Testis (tissue), 3 donors: ENCODE results near the gene TSPAN1. TPM values are rescaled to one million over a fixed set of nuclear protein-coding genes. Genes with fewer than 3 reads are reported as not detected.
A peak's percentile ranks its signal among the peaks of the same experiment; 100 is the strongest.

Experiments used
- DNase-seq: peaks from one replicate; pipeline ENCODE4 v3.0.0-alpha.2; 2019
- H3K27ac ChIP-seq, 2 donors: fragments of 200-600 bp; sonication (generic); one replicate each; pipeline ENCODE4 v1.5.1; 2019
- H3K27me3 ChIP-seq: fragments of 200-600 bp; sonication (generic); one replicate; pipeline ENCODE4 v1.5.1; 2019
- H3K36me3 ChIP-seq: fragments of 200-600 bp; sonication (generic); one replicate; pipeline ENCODE4 v1.5.1; 2017; ENCODE audit warnings: low read depth; ENCODE audit errors: missing control alignments
- H3K4me1 ChIP-seq: fragments of 200-600 bp; sonication (generic); one replicate; pipeline ENCODE4 v1.5.1; 2019
- H3K4me3 ChIP-seq, 2 donors: fragments of 200-600 bp; sonication (generic); one replicate each; pipeline ENCODE4 v1.5.1; 2017 to 2019
- H3K9me3 ChIP-seq: fragments of 200-600 bp; sonication (generic); one replicate; pipeline ENCODE4 v1.5.1; 2017
- CTCF ChIP-seq, 3 experiments: fragments of 450-650 bp in 2 of 3; fragments of 200-600 bp in 1 of 3; sonication (generic) in 1 of 3; IDR thresholded peaks; one replicate each; pipeline ENCODE4 v1.5.1; 2016 to 2019; ENCODE audit warnings: antibody characterized with exemption in 3 of 3, mild to moderate bottlenecking in 2 of 3, moderate library complexity in 1 of 3
- POLR2A ChIP-seq: fragments of 450-650 bp; IDR thresholded peaks from one replicate; pipeline ENCODE4 v1.6.1; 2017; ENCODE audit warnings: antibody characterized with exemption, mild to moderate bottlenecking, moderate library complexity
- WGBS, 2 donors: methylation state at CpG; one replicate each; pipeline ENCODE4 v1.1.5; 2018; 5-methylcytosine and 5-hydroxymethylcytosine counted together
- intact Hi-C: fragments of 100-400 bp; cut with DNase I; formaldehyde crosslinking; loops from one replicate; pipeline ENCODE4 v1.15.1; 2023; ENCODE audit warnings: low total_unique reads
- polyA plus RNA-seq: library from polyadenylated mRNA; stranded (reverse); fragments of 350-450 nt; fragmentation: Illumina TruSeq; extraction: RNeasy Lipid Tissue Mini Kit (QIAGEN cat#74804); gene quantifications from one replicate; pipeline ENCODE4 v1.2.3, GENCODE V29; 2014; ENCODE audit warnings: low read depth, low replicate concordance; ENCODE audit not compliant: insufficient read depth
- total RNA-seq, 2 donors: library from RNA; depleted of rRNA; stranded (reverse); fragments of >200 nt; gene quantifications; one replicate each; pipeline ENCODE4 v1.2.3, GENCODE V29; 2016

The TSPAN1 gene
- total and polyA plus RNA-seq, 3 donors from 2014 or later, result 14.6 to 55.0 (median 34.7) TPM

- intact Hi-C loops, result no loop called here
- H3K36me3 ChIP-seq, result no peaks in the 10 kb centered on the region
- H3K27me3 ChIP-seq, result no peaks in the 10 kb centered on the region
- H3K27ac ChIP-seq, result no peak overlapping the region
- H3K4me1 ChIP-seq, result peaks cover 24% of the 10 kb centered on the region
- peak; percentile 84 for DNase-seq
- no peak overlapping the region for H3K4me3 ChIP-seq
- 45 to 60% methylated on average over 3 to 5 of the region's 5 CpGs for WGBS, 2 donors
- H3K9me3 ChIP-seq, result no peaks in the 10 kb centered on the region
- TF ChIP-seq CTCF (IDR thresholded peaks at IDR 0.05) (no peak), POLR2A (no peak)
Observed at GRCh38 chr1:46194641-46195193, 19.8 kb downstream of the TSPAN1 start.

DNA sequence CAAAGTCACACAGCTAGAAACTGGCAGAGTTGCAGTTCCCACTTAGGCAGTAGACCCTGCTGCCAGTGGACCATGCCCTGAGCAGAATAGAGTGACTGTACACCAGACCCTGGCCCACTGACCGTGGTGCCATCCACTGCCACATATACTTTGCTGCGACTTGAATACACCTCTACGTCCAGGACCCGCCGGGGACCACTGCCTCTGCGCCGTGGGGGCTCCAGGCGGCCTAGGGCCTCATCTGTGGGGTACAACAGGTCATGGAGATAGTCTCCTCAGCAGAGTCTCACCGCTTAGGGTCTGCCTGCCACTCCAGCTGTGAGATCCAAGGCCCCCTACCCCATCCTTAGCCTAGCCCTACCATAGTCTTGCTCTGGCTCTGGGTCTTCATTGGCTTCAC, 21.7 kb downstream of the TSPAN1 start:
- no peak for DNase-seq
- Histone ChIP-seq H3K36me3 (no peaks in the 10 kb centered on the region), H3K9me3 (no peaks in the 10 kb centered on the region), H3K4me1 (peaks cover 24% of the 10 kb centered on the region), H3K4me3 (no peak overlapping the region), H3K27me3 (no peaks in the 10 kb centered on the region), H3K27ac (no peak overlapping the region)
- no peak for TF ChIP-seq CTCF (IDR thresholded peaks at IDR 0.05)
- WGBS, 2 donors, result 96 to 100% methylated on average over 8 to 9 of the region's 9 CpGs
- intact Hi-C loops, result no loop called here

- Histone ChIP-seq H3K36me3 (no peaks in the 10 kb centered on the region), H3K4me1 (peaks cover 24% of the 10 kb centered on the region), H3K9me3 (no peaks in the 10 kb centered on the region), H3K4me3 (peak overlapping the region; percentile 77 to 79), H3K27me3 (no peaks in the 10 kb centered on the region), H3K27ac (peak overlapping the region; percentile 36 to 84)
- WGBS, 2 donors, result 58 to 79% methylated on average over 4 to 9 of the region's 9 CpGs
- DNase-seq, result no peak
- TF ChIP-seq CTCF (IDR thresholded peaks at IDR 0.05) (no peak), POLR2A (no peak)
- intact Hi-C loops, result no loop called here
Observed at GRCh38 chr1:46197560-46197963, 22.7 kb downstream of the TSPAN1 start.

DNA sequence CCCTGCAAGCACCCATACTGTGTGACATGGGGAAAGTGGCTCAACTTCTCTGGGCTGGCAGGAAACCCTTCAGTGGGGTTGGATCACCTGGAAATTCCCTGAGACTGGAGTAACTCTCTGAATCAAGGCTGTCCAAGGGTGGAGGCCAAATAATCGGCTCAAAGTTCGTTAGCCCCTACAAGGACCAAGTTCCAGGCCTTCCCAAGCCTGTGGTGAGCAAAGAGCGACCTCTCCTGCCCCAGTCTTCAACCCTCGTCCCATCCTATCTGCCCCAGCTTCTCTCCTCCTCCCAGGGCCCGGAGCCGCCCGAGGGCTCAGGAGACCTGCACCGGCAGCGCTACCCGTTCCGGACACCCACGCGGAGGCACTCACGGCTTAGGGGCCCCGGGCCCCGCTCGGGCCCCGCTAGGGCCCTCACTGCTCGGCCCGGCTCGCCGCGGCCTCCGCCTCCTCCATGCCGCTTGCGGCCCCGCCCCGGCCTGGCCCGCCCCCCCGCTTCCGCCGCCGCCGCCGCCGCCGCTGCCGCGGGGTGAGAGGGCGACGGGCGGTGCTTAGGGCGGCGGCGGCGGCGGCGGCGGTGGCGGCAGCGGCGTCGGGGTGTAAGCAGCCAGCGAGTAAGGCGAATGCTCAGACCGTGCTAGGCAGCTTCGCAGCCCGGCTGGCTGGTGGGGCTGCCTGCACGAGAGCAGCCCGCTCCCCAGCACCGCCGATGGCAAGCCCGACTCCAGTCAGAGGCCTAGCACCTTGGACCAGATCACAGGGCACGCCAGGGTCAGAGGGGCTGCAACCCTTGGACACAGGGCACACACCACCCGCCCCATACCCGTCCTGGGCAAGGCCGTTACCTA, 23.3 kb downstream of the TSPAN1 start, which contains the start of gene POMGNT1:
Gene POMGNT1, minus strand, starts transcription at position 471 of the 848 bp plus-strand sequence. CDS start 613 bp downstream, outside the sequence.
- no peaks in the 10 kb centered on the region for H3K9me3 ChIP-seq
- WGBS, 2 donors, result 0 to 1% methylated on average over 3 to 49 of the region's 67 CpGs
- no peaks in the 10 kb centered on the region for H3K36me3 ChIP-seq
- peak within 1 kb of the TSS; percentile 77 to 79 for H3K4me3 ChIP-seq
- peak; percentile 62 for DNase-seq
- peak within 1 kb of the TSS; percentile 67 to 84 for H3K27ac ChIP-seq
- intact Hi-C loops, result no loop called here
- TF ChIP-seq CTCF (IDR thresholded peaks at IDR 0.05) (no peak), POLR2A (peak; percentile 9)
- no peaks in the 10 kb centered on the region for H3K27me3 ChIP-seq
- H3K4me1 ChIP-seq, result peaks cover 24% of the 10 kb centered on the region
